ENCODE data around the gene RTBDN.
"Not testable (repeated sequence)": the region's sequence is repeated elsewhere in the genome, so short reads cannot be mapped to it uniquely, and the experiment has no call there.

Gene RTBDN

DNA sequence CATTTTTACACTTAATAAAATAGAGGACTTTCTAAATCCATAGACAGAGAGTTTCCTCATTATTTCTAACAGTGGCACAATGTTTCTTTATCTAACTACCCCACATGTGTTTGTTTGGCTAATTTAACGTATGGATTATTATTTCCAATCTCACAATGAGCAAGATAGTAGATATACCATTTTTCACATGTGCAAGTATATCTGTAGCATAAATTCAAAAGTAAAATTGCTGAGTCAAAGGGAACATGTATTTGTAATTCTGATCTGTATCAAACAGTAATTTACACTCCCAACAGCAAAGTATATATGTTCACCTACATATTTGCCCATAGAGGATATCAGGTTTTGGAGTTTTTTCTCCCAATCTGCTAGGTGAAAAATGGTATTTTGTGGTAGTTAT is 22.3 kb upstream of the RTBDN start:
- peak; percentile 74 for DNase-seq

- DNase-seq = peak; percentile 78
Observed at GRCh38 chr19:12847159-12848139, 13.1 kb upstream of the RTBDN start.

GRCh38 chr19:12846613-12847012 is 12.2 kb upstream of the RTBDN start:
- not testable (repeated sequence) for DNase-seq

DNA sequence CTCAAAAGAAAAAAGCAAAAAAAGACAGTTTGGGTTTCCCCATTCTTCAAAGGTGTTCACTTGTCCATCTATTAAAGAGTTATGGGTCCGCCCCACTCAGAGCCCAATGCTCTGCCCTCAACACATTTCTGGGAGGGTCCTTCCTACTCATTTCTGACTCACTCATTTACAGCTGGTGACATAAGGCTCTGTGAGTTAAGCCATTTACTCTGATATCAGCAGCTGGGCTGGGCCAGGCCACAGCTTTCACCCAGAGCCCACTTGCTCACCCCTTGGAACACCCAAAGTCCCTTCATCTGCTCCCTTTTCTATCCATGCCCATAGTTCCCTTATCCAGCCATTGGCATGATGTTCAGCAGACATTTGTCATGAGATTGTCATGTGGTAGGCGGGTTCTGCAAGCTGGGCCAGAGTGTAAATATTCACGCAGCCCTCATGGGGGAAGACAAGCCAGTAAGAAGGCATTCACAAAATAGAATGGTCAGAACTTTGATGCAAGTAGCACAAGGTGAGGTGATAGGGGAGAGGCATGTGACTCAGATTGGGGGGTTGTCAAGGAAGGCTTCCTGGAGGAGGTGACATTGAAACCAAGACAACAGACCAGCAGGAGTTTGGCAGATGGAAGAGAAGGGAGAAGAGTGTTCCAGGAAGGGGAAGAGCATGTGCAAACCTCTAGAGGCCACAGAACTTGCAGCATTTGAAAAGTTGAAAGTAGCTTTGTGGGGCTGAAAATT is 9.8 kb upstream of the RTBDN start:
- DNase-seq = no peak

GRCh38 chr19:12843328-12843727 is 8.9 kb upstream of the RTBDN start:
- DNase-seq = no peak

- no peak for DNase-seq
Observed at GRCh38 chr19:12842511-12842910, 8.1 kb upstream of the RTBDN start.

DNA sequence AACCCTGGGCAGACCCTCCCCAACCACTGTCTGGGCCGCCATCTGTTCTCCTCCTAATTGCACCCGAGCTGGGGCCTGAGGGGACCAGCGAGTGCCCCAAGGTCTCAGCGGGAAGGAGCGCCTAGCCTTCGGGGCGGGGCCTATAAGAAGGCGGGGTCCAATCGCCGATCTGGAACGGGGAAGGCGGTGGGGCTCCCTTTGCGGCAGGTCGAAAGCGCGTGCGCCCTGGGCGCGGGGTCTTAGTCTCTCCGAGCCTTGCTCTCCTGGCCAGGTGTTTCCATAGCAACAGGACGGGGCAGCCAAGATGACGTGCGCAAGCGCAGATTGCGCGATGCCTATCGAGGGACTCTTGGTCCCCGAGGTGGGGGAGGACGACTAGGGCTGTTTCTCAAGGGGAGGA is 6.7 kb upstream of the RTBDN start:
- peak; percentile 78 for DNase-seq

GRCh38 chr19:12840091-12841079 is 6.0 kb upstream of the RTBDN start:
- peak; percentile 95 for DNase-seq

DNA sequence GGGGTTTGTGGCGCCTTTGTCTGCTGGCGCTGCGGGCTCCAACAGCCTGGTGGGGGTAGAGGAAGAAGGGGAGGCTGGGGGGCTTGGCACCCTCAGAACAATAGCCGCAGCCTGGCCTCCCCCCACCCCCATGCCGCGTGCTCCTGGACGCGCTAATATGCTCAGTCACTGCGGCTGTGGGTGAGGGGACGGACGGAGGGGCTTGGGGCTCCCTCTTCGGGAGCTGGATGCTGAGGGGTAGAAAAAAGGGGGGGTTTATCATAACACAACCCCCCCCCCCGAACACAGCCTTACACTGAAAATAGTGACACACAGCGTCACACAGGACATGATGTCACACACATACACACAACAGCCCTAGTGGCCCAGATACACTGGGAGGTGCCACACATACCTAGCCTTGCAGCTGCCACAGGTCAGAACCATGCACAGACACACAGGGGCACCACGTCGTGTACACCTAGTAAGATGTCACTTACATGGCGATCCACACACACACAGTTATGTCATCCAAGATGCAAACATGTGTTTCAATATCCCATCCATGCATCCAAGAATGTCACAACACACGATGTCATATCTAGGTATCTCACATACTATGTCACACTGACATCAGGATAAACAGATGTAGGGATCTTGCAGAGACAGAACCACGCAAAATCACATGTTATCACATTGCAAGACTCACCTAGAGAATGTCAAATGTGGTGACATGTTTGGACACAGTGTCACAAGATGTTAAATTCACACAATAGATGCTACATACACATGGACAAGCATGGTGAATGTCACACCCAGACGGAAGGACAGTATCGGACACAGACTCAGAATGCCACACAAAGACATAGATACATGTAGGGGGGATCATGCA is 4.7 kb upstream of the RTBDN start:
- peak; percentile 44 for DNase-seq

- peak; percentile 75 for DNase-seq
Observed at GRCh38 chr19:12838182-12838885, 4.0 kb upstream of the RTBDN start, which contains the start of gene MAST1. Gene MAST1, plus strand, starts transcription at chr19:12838515. Its CDS starts 58 bp downstream, at chr19:12838573.

GRCh38 chr19:12837225-12837624 is 2.8 kb upstream of the RTBDN start:
- DNase-seq = no peak

DNA sequence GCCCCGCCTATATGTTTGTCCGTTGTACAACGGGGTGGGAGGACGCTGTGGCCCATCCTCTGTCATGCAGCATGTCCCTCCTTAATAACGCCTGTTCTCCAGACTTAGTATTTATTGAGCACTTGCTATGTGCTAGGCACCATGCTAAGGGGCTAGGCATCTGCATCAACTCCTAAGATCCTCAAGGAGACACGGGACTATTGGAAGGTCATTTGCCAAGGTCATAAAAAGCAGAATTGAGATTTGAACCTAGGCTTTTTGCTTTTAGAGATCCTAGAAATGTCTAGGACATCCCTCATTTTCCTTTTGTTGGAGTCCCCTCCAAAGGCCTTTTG is 2.1 kb upstream of the RTBDN start:
- no peak for DNase-seq

GRCh38 chr19:12834976-12835757 is 788 bp upstream of the RTBDN start:
- DNase-seq = peak; percentile 74

- peak; percentile 60 for DNase-seq
Observed at GRCh38 chr19:12833738-12834565, 427 bp downstream of the RTBDN start.

- no peak for DNase-seq
Observed at GRCh38 chr19:12833418-12833737, 1.0 kb downstream of the RTBDN start.

DNA sequence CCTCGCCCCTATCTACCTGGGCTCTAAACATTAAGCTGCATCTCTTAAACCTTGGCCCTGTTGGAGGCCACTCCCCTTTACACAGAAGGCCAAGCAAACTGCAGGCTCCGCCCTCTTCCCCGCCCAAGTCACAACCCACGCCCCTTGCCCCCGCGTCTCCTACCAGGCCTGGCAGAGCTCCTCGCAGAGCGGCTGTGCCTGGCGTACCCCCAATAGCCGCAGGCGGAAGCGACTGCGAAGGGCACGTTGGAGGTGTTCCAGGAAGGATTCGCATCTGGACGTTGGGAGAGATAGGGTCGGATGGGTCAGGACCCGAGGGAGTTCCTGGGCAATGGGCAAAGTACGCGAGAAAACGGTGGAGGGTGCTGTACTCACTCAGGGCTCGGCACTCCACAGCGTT is 5.9 kb downstream of the RTBDN start:
- DNase-seq = peak; percentile 88

- DNase-seq = peak; percentile 58
Observed at GRCh38 chr19:12825254-12826131, 8.9 kb downstream of the RTBDN start.

DNA sequence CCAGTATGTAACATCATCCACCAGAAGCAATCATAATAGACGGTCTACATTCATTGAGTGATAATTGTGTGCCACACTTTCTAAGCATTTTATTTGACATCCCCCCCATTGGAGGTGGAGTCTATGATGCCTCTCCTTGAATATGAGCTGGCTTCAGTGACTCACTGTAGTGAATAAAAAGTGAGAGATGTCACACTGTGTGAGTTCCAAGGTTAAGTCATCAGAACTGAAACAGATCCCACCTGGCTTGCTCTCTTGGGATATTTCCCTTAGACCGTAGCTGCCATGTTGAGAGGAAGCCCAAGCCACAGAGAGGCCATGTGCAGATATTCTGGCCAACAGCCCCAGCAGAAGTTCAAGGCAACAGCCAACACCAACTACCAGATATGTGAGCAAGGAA is 12.6 kb downstream of the RTBDN start:
- no peak for DNase-seq

Measured in hematopoietic multipotent progenitor cell treated with erythropoietin and hydrocortisone succinate and interleukin-3 and kit ligand, for 6 days (in vitro differentiated cells).